ENCODE results near the gene C1QTNF1.

The C1QTNF1 gene

DNA sequence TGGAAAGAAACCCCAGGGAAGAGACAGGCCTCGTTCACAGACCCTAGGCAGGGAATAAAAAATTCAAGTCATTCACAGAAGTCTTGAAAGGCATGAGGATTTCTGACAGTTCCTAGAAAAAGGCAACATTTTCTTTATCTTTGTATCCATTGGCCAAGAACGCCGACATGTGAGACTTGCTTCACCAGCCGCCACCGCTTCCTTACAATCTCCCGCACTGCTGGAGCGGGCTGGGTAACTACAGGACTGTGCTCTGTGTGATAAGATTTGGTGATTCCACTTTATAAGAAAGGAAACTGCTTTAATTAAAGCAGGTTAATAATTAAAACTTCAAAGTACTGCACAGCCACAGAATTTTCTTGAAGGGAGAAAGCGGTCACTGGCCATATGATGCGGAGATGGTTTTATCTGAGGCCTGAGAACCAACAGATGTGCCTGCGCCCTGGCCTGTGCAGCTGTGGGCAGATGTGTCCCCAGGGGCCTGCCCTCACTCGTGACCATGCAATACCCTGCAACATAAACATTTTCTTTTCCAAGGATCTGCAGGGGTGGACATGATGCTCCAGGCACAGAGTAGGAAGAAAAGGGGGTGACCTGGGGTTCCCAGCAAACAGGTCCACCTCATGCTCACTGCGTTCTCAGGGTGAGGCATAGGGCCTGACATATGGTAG, 31.3 kb upstream of the C1QTNF1 start:
- no peak for DNase-seq (ENCODE audit: low read depth in 2 of 2)

DNA sequence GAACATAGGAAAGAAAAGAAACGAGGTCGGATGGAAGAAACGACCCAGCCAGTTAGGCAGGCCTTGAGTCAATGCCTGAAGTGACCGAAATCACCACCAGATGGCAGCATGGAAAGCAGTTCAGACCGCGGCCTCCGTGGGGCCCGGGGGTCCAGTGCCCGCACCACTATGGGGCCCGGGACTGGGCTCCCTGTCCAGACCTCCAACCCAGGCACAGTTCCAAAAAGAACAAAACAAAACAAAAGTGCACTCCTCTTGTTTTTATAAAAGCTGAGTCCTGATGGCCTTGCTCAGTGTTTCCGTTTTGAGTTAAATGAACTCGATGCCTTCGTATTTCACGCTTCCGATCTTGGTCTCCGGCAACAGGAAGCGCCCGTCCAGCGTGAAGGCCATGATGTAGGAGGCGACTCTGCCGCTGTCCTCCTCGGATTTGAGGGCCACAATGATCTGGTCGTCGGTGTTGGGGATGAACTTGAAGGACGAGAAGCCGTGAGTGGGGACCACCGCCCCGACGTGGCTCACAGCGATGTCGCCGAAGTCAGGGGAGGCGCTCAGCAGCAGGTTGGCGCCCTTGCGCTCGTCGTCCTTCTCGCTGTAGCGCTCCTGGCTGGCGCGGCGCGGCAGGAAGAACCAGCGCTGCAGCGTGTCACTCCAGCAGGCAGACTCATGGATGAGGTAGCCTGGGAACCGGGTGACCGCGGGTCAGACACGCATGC, 30.6 kb upstream of the C1QTNF1 start:
- peak; percentile 14 to 23 for DNase-seq (ENCODE audit: low read depth in 2 of 2)

DNA sequence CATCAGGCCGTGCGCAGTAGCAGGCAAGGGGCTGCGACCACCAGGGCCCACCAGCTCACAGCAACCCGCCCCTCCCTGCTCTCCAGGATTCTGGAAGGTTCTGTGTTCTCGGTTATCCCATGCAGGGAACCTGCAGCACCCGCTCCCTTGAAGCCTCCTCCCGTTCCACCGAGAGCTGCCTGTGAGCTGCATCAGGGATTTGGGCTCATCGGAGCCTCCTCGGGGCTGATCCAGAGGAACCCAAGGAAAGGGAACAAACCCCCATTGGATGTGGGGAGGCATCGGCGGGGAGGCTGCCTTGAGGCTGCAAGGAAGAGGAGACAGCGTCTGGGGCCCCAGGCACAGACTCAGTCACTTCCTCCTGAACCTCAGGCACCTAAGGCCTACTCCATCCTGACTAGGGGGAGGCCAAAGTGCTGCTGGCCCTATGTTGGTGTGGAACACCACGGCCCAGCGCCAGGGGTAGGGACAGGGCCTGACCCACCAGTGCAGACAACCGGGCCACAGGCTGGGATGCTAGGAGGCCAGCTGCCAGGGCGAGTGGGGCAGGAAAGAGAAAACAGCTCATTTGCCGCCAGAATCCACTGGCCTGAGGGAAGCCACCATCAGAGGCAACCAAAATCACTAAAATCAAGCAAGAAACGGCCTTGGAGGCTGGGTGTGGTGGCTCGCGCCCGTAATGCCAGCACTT, 29.8 kb upstream of the C1QTNF1 start:
- DNase-seq (ENCODE audit: low read depth in 2 of 2) = no peak

DNA sequence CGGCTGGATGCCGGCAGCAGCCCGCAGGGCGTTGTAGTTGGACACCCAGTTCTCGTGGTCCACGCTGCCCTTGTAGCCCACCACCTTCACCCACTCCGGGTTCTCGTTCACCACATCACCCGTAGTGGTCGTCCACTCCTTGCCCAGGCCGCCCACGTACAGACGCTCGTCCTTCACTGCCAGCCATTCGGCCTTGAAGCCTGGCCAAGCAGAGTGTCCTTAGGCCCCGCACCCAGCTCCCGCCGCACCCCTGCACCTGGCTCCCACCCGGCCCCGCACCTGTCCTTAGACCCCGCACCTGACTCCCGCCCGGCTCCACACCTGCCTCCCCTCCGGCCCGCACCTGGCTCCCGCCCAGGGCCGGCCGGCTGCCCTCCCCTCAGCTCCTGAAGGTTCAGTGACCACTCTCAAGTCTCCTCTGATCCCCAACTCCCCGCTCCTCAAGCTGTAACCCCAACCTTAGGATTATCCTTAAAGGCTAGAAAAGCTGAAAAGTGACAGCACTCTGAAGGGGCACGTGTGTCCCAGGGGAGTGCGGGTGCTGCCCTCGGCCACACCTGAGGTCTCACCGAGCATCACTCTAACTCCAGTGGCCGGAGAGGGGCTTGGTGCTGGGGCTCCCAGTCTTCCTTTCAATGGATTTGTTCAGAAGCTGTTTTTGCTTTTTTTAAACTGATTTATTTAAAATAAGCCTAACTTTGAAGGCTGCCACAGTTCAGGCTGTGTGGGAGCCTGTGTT, 28.8 kb upstream of the C1QTNF1 start:
- no peak for DNase-seq (ENCODE audit: low read depth in 2 of 2)

DNA sequence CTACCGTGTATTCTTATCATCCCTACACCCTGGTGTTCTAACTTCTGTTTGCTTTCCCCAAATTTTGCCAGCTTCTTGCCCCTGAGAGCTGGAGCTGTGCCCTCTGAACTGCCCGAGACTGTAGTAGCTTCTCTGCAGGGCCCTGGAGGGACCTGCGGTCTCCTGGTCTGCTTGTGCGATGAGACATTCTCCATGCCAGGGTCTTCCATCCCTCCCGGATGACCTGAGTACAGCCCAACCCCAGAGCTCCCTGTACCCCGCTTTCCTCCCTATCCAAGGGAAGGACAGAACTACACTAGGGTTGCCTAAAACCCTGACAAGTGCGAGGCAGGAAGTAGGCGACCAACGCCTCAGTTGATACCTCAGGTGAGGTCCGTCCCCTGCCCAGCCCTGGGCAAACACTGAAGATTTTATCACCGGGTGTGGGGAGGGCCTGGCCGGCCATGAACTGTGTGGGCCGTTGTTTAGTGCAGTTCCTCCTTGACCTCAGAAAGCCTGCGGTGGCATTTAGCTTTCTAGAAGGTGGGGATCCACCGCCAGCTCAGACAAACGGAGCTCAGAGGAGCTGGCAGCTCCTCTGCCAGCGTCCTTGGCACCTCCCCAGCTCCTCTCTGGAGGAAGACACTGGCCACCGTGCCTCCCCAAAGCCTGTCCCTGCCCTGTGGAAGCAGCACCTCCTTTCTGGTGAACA, 28.1 kb upstream of the C1QTNF1 start:
- DNase-seq (ENCODE audit: low read depth in 2 of 2) = no peak

DNA sequence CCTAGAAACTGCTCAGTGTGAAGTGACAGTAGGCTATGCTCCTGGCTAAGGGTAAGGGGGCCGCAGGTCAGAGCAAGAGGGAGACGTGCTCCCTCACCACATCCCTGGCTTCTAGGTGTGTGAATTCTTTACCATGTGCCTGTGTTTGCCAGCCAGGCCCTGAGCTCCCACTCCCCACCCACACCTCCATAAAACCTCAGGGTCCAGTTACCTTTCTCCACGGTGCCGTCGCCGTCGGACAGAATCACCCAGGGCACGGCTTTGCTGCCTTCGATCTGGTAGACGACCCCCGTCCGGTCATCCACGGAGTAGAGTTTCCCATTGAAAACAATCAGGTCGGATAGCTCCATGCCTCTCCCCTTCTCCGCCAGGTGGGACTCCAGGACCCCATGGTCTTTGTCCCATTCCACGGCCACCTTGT, 27.2 kb upstream of the C1QTNF1 start:
- no peak for DNase-seq (ENCODE audit: low read depth in 2 of 2)

DNA sequence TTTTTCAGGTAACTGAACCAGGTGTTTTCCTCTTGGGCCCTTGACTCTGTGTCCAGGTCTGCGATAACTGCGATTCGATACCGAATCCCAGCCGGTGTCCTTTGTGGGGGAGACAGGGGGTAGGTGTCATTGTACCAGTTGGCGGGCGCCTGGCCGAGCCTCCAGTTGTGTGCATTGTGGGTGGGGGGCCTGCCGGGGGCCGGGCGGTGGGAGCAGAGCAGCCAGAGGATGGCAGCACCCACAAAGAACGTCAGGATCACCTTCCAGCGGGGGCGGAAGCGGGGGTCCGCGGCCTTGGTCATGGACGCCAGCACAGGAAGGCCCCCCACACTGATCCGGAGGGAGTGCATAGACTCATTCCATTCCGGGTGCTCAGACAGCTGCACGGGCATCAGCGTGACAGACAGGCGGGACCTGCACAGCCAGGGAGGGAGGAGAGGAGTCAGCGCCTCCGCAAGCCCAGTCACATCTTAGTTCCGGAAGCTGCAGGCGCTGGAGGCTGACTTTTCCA, 26.7 kb upstream of the C1QTNF1 start:
- no peak for DNase-seq (ENCODE audit: low read depth in 2 of 2)

DNA sequence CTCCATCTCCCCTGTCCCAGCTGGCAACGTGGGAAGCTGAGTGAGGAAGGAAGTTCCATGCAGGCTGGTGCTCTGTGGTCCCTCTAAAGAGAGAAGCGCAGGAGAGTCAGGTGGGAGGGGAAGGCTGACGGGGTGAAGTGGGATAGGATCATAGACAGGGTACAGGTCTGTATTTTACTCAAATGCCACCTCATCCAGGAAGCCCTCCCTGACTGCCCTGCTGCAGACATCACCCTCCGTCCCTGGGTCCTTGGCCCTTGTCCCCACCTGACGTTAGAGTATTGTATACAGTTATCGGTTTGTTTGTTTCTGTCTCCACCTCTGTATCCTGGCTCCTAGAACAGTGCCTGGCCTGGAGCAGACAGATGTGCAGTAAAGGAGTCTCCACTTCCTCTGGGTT, 26.1 kb upstream of the C1QTNF1 start:
- DNase-seq (ENCODE audit: low read depth in 2 of 2) = no peak

DNA sequence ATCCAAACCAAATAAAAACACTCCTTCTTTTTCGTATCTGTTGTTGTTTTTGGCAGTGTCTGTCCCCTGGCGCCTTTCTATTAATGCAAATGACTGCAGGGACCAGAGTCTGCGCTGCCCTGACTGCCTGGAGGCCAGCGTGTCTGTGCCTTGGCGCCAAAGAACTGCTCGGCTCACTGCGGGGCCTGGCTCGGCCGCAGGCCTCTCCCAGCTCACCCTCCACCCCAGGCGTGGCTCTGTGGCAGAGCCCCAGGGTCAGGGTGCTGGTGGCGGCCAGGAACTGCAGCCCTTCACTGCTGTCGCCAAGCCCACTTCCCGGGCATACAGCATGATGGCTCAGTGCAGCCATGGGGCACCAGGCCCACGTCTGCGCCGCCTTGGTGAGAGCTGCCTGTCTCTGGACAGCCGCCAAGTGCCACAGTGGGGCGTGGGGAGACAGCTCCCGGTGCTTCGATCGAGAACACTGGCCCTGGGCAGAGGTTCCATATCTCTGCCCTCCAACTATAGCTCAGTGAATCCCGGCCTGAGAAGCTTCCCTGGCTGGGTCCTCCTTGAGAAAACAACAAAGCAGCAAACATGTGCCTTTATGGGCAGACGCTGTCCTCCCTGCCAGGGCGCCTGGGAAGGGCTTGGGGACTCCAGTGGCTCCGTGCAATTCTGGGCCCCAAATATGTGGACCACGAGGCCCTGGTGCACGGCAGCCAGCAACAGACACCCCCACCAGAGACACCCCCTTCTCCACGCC, 25.5 kb upstream of the C1QTNF1 start:
- DNase-seq (ENCODE audit: low read depth in 2 of 2) = no peak

DNA sequence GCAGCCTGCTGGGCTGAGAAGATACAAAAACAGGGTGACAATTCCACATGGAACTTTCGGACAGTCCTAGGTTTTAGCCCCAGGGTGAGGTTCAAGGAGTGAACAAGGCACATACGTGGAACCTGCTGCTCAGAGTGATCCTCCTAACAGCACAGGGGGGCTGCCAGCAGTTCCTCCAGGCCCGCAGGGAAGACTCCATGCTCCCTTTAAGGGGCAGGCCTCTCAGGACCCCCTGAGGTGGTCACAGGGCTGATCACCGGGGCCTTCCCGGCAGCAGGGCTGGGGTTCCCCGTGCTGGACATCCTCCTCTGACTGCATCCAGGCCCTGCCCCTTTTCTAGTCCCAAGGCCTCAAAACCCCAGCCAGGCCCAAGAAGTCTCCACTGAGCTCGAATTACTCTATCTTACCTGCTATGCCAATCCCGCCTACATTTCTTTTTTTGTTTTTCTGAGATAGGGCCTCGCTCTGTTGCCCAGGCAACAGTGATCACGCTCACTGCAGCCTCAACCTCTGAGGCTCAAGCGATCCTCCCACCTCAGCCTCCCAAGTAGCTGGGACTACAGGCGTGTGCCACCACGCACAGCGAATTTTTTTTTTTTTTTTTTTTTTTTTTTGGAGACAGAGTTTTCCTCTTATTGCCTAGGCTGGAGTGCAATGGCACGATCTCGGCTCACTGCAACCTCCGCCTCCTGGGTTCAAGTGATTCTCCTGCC, 24.8 kb upstream of the C1QTNF1 start:
- no peak for DNase-seq (ENCODE audit: low read depth in 2 of 2)

DNA sequence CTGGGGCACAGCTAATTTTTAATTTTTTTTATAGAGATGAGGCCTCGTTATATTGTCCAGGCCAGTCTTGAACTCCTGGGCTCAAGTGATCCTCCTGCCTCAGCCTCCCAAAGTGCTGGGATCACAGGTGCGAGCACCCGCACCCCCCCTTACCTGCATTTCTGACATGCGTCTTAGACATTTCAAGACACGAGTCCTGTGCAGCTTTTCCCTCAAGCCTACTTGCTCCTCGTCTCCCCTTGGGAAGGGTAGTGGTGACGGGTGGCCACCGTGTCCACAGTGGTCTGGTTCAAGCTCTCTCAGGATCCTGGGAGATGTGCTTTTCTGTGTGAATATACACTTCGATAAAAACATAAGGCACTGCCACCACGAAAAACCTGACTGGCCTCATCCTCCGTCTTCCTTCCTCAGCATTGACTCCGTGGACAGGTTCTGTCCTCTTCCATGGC, 24.0 kb upstream of the C1QTNF1 start:
- DNase-seq (ENCODE audit: low read depth in 2 of 2) = no peak

DNA sequence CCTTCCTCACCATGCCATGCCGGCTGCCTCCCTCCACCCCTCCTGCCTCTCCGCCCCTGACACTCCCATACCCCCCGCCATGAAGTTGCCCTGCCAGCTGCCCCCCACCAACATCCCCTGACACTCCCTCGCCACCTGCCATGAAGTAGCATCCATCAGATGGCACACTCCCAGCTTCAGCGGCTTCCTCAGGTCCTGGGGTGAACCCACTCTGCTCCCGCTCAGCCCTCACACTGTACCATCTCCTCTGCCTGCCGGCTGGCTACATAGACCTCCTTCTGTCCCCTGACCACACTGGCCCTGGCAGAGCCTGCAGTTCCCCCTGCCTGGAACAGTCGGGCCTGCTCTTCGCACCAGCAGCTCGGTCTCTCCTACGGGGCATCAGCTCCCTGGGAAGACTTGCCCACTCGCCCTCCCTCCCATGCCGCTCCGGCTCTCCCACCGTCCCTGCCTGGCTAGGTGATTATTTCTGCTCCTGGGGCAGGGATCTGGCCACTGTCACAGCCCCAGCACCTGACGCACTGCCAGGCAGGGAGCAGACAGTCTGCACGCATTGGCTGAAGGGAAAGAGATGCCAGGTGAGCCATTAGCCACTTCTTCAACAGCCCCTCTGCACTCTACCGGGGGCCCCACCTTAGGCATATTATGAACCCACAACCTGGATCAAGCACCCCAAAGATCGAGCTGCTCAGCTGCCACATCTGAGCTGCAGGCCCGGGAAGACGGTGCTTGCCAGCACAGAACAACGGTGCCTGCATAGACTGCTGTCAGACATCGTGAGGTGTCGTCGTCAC, 23.4 kb upstream of the C1QTNF1 start:
- DNase-seq (ENCODE audit: low read depth in 2 of 2) = no peak

DNA sequence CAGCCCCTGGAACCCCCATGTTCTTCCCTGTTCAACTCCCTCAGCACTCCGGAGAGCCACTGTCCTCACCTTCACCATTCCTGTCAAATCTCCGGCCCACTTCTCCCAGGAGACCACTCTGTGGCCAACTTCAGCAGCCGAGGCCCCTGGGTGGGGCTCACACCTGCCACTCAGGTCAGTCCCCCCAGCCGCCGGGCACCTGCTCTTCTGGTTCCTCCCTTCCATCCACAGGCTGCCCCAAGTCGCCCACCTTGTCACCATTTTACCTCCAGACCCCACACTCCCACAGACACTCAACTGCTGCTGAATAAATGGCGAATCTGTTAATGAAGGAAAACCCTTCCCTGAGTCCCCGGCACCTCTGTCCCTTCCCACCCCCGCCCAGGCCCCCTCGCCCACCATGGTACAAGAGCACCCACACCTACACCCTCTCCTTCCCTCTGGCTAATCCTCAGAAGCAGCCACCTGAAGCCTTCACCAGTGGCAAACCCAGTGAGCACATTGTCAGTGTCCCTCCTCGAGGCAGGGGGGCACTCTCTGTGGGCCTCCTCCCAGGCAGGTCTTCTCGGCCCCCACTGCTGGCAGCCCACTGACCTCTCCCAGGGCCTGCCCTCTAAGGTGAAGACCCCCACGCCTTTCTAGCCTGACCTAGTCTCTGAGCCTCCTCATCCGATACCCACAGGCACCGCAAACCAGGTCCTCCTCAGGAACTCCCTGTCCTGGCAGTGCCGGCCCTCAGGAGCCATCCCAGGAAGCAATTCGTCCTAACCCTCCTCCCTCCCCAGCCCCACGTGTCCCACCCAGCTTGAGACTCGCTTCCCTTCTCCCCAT, 22.6 kb upstream of the C1QTNF1 start:
- DNase-seq (ENCODE audit: low read depth in 2 of 2) = no peak

DNA sequence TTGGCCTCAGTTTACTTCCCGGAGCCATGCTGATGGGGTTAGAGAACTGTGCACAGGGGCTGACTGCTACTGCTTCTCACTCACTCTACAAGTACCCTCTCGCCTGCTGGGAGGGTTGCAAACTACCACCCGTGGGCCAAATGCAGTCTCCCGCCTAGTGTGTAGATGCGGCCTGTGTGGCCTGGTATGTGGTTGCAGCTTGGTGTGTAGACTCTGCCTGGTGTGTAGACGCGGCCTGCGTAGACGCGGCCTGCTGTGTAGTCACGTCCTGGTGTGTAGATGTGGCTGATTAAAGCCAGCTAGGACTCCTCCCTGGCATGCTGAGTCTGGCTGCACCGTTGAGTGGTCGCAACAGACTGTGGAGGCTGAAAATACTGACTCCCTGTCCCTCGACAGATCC, 21.7 kb upstream of the C1QTNF1 start:
- no peak for DNase-seq (ENCODE audit: low read depth in 2 of 2)

DNA sequence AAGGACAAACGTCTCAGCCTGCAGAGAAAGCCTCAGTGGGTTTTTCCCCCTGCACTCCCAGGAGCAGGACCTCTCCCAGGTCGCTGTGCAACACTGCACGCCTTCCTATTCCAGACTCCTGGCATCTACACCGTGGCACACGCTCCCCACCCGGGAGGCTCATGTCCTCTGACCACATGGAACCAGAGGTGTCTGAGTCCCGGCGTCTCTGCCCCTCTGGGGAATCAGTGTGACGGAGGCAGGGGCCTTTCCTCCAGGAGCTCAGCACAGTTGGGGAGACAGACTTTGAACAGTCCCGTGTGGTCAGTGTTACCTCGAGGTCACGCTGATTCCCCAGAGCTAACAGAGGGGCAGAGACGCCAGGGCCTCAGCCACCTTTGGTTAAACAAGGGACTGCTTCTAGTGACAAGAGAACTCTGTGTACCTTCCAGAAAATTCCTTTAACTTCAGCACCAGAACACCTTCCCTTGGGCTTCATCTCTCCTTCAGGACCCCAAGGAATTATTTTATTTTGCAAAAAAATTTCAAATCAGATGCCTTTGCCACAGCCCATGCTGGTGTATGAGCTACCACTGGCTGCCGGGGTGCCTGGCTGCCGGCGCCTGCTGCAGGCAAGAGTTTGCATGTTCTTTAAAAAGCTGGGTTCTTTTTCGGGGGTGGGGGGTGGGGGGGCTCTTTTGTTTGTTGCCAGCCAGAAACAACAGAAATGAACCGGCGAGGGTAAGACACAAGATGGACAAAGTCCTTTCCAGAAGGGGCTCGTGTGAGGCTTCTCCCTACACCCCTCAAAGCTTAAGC, 21.0 kb upstream of the C1QTNF1 start:
- DNase-seq (ENCODE audit: low read depth in 2 of 2) = no peak

DNA sequence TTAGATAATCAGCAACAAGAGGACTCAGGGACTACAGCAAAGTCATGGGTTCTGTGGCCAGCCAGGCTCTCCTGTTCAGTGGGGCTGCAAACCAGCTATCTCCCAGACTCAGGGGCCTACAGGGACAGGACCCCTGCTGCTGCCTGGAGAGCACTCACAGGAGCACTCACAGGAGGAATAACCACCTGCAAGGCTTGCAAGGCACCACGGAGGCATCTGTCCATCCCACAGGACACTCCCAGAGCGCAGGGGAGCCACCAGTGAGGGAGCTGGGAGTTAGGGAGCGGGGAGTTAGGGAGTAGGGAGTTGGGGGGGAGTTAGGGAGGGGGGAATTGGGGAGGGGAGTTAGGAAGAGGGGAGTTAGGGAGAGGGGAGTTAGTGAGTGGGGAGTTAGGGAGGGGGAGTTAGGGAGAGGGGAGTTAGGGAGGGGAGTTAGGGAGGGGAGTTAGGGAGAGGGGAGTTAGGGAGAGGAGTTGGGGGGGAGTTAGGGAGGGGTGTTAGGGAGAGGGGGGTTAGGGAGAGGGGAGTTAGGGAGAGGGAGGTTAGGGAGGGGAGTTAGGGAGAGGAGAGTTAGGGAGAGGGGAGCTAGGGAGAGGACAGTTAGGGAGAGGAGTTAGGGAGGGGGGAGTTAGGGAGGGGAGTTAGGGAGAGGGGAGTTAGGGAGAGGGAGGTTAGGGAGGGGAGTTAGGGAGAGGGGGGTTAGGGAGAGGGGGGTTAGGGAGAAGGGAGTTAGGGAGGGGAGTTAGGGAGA, 20.1 kb upstream of the C1QTNF1 start:
- DNase-seq (ENCODE audit: low read depth in 2 of 2) = no peak
